Measurements from ENCODE around the gene LRRC3. TPM values are rescaled to one million over a fixed set of nuclear protein-coding genes. Genes with fewer than 3 reads are reported as not detected.
A peak's percentile ranks its signal among the peaks of the same experiment; 100 is the strongest.
"Not testable (repeated sequence)": the region's sequence is repeated elsewhere in the genome, so short reads cannot be mapped to it uniquely, and the experiment has no call there.

Gene LRRC3
- total and polyA plus RNA-seq, 4 donors: 3.0 to 14.2 (median 7.5) TPM

- Histone ChIP-seq H3K4me3 (ENCODE audit: low read depth in 1 of 3, low read length in 3 of 3) (no peak overlapping the region), H3K27me3 (ENCODE audit: control insufficient read depth in 4 of 4, insufficient read depth in 4 of 4, low read length in 3 of 4) (no peaks in the 10 kb centered on the region), H3K9ac (ENCODE audit: low read depth in 1 of 2, low read length in 2 of 2) (peak overlapping the region in 1 of 2 donors; percentile 61), H3K27ac (ENCODE audit: low read depth in 1 of 2, low read length in 2 of 2) (peak overlapping the region; percentile 97), H3K9me3 (ENCODE audit: control insufficient read depth in 4 of 4, low read length in 3 of 4) (no peaks in the 10 kb centered on the region), H3K36me3 (ENCODE audit: control insufficient read depth in 4 of 4, insufficient read depth in 3 of 4, low read depth in 1 of 4, low read length in 3 of 4) (no peaks in the 10 kb centered on the region), H3K4me1 (ENCODE audit: control insufficient read depth in 4 of 4, insufficient read depth in 4 of 4, low read length in 3 of 4) (peaks cover 8 to 40% (median 29%) of the 10 kb centered on the region in 4 donors)
- 70% methylated on average over 5 of the region's 5 CpGs for WGBS
- no peak for DNase-seq (ENCODE audit: low spot score)
- no peak for TF ChIP-seq TAF1 (conservative IDR thresholded peaks at IDR 0.05)
- TF ChIP-seq HNF4A (conservative IDR thresholded peaks at IDR 0.05): no peak
These were observed 23.5 kb downstream of the LRRC3 start for GRCh38 chr21:44478801-44479167.

- peak overlapping the region in 1 of 2 donors; percentile 9 for H3K9ac ChIP-seq (ENCODE audit: low read depth in 1 of 2, low read length in 2 of 2)
- 38% methylated on average over 21 of the region's 21 CpGs for WGBS
- peaks cover 6 to 45% (median 26%) of the 10 kb centered on the region in 4 donors for H3K4me1 ChIP-seq (ENCODE audit: control insufficient read depth in 4 of 4, insufficient read depth in 4 of 4, low read length in 3 of 4)
- peak overlapping the region; percentile 12 to 44 for H3K27ac ChIP-seq (ENCODE audit: low read depth in 1 of 2, low read length in 2 of 2)
- TF ChIP-seq HNF4A (conservative IDR thresholded peaks at IDR 0.05): peak; percentile 38 to 41
- peak; percentile 6 to 10 for TF ChIP-seq RXRA (IDR thresholded peaks at IDR 0.05)
- TF ChIP-seq CTCF (IDR thresholded peaks at IDR 0.05; ENCODE audit: low read depth, low read length, missing input control): peak; percentile 48
- peak; percentile 73 to 74 for TF ChIP-seq RAD21 (IDR thresholded peaks at IDR 0.05)
- not testable (repeated sequence) for DNase-seq (ENCODE audit: low spot score); H3K36me3 ChIP-seq (ENCODE audit: control insufficient read depth in 4 of 4, insufficient read depth in 3 of 4, low read depth in 1 of 4, low read length in 3 of 4); H3K4me3 ChIP-seq (ENCODE audit: low read depth in 1 of 3, low read length in 3 of 3); H3K9me3 ChIP-seq (ENCODE audit: control insufficient read depth in 4 of 4, low read length in 3 of 4); H3K27me3 ChIP-seq (ENCODE audit: control insufficient read depth in 4 of 4, insufficient read depth in 4 of 4, low read length in 3 of 4)
These were observed 24.4 kb downstream of the LRRC3 start for GRCh38 chr21:44479556-44480199.

- DNase-seq (ENCODE audit: low spot score): no peak
- Histone ChIP-seq H3K4me3 (ENCODE audit: low read depth in 1 of 3, low read length in 3 of 3) (no peak overlapping the region), H3K4me1 (ENCODE audit: control insufficient read depth in 4 of 4, insufficient read depth in 4 of 4, low read length in 3 of 4) (peaks cover 6 to 48% (median 29%) of the 10 kb centered on the region in 4 donors), H3K27me3 (ENCODE audit: control insufficient read depth in 4 of 4, insufficient read depth in 4 of 4, low read length in 3 of 4) (no peaks in the 10 kb centered on the region), H3K36me3 (ENCODE audit: control insufficient read depth in 4 of 4, insufficient read depth in 3 of 4, low read depth in 1 of 4, low read length in 3 of 4) (no peaks in the 10 kb centered on the region), H3K9ac (ENCODE audit: low read depth in 1 of 2, low read length in 2 of 2) (no peak overlapping the region), H3K9me3 (ENCODE audit: control insufficient read depth in 4 of 4, low read length in 3 of 4) (no peaks in the 10 kb centered on the region), H3K27ac (ENCODE audit: low read depth in 1 of 2, low read length in 2 of 2) (peak overlapping the region; percentile 28 to 44)
- WGBS: 80% methylated on average over 16 of the region's 16 CpGs
- TF ChIP-seq CTCF (IDR thresholded peaks at IDR 0.05; ENCODE audit: low read depth, low read length, missing input control) (no peak), YY1 (IDR thresholded peaks at IDR 0.05) (no peak), FOXA1 (IDR thresholded peaks at IDR 0.05) (no peak), ATF3 (IDR thresholded peaks at IDR 0.05) (no peak), GABPA (IDR thresholded peaks at IDR 0.05 in 1 of 2, conservative IDR thresholded peaks at IDR 0.05 in 1 of 2) (no peak), HNF4G (IDR thresholded peaks at IDR 0.05) (no peak), RXRA (IDR thresholded peaks at IDR 0.05) (no peak), REST (IDR thresholded peaks at IDR 0.05) (no peak)
These were observed 25.1 kb downstream of the LRRC3 start for GRCh38 chr21:44480200-44481053.
